ENCODE data around the gene COG2. TPM values are rescaled to one million over a fixed set of nuclear protein-coding genes. Genes with fewer than 3 reads are reported as not detected.
"Not testable (repeated sequence)": the region's sequence is repeated elsewhere in the genome, so short reads cannot be mapped to it uniquely, and the experiment has no call there.

COG2 gene
- total RNA-seq, 1 donor from 2014 or later: 23.0 TPM

GRCh38 chr1:230598745-230599144 lies 43.5 kb upstream of the COG2 start:
- H3K27me3 Mint-ChIP-seq (ENCODE audit: low read depth): peaks cover 20% of the 10 kb centered on the region
- no peaks in the 10 kb centered on the region for H3K36me3 Mint-ChIP-seq
- no peak overlapping the region for H3K27ac Mint-ChIP-seq
- TF ChIP-seq, protein P1, sequence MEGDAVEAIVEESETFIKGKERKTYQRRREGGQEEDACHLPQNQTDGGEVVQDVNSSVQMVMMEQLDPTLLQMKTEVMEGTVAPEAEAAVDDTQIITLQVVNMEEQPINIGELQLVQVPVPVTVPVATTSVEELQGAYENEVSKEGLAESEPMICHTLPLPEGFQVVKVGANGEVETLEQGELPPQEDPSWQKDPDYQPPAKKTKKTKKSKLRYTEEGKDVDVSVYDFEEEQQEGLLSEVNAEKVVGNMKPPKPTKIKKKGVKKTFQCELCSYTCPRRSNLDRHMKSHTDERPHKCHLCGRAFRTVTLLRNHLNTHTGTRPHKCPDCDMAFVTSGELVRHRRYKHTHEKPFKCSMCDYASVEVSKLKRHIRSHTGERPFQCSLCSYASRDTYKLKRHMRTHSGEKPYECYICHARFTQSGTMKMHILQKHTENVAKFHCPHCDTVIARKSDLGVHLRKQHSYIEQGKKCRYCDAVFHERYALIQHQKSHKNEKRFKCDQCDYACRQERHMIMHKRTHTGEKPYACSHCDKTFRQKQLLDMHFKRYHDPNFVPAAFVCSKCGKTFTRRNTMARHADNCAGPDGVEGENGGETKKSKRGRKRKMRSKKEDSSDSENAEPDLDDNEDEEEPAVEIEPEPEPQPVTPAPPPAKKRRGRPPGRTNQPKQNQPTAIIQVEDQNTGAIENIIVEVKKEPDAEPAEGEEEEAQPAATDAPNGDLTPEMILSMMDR (IDR thresholded peaks at IDR 0.05; ENCODE audit: unreplicated experiment): no peak
- H3K4me1 Mint-ChIP-seq: no peaks in the 10 kb centered on the region
- H3K9me3 Mint-ChIP-seq: peaks cover 19% of the 10 kb centered on the region
- no peak for DNase-seq (ENCODE audit: low spot score in 2 of 2, unreplicated experiment in 2 of 2)
- no peak overlapping the region for H3K4me3 Mint-ChIP-seq

- no peaks in the 10 kb centered on the region for H3K4me1 Mint-ChIP-seq
- H3K27me3 Mint-ChIP-seq (ENCODE audit: low read depth): peaks cover 18% of the 10 kb centered on the region
- no peaks in the 10 kb centered on the region for H3K36me3 Mint-ChIP-seq
- H3K9me3 Mint-ChIP-seq: peaks cover 19% of the 10 kb centered on the region
- no peak overlapping the region for H3K27ac Mint-ChIP-seq
- TF ChIP-seq, protein P1 (IDR thresholded peaks at IDR 0.05; ENCODE audit: unreplicated experiment): no peak
- no peak overlapping the region for H3K4me3 Mint-ChIP-seq
- no peak for DNase-seq (ENCODE audit: low spot score in 2 of 2, unreplicated experiment in 2 of 2)
Observed at GRCh38 chr1:230599926-230600656, 42.2 kb upstream of the COG2 start.

DNA sequence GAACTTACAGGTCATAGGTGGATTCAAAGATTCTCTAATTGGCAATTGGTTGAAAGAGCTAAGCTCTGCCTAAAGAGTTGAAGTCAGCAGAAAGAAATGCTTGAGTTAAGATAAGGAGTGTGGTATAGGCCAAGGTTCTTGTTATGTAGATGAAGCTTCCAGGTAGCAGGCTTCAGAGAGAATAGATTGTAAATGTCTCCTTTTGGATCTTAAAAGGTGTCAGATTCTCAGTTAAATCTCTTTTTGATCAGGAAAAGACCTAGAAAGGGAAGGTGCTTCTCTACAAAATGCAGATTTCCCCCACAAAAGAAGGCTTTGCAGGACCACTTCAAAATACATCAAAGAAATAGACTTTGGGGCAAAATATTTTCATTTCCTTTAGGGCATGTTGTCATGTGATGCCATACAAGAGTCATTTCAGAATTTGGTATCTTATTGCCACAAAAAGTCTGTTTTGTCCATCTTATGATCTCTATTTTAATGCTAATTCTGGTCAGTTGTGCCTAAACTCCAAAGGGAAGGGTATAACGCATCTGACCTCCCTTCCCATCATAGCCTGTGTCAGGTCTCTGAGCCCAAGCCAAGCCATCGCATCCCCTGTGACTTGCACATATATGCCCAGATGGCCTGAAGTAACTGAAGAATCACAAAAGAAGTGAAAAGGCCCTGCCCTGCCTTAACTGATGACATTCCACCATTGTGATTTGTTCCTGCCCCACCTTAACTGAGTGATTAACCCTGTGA lies 41.5 kb upstream of the COG2 start:
- H3K9me3 Mint-ChIP-seq: peaks cover 19% of the 10 kb centered on the region
- not testable (repeated sequence) for H3K4me1 Mint-ChIP-seq, H3K4me3 Mint-ChIP-seq

DNA sequence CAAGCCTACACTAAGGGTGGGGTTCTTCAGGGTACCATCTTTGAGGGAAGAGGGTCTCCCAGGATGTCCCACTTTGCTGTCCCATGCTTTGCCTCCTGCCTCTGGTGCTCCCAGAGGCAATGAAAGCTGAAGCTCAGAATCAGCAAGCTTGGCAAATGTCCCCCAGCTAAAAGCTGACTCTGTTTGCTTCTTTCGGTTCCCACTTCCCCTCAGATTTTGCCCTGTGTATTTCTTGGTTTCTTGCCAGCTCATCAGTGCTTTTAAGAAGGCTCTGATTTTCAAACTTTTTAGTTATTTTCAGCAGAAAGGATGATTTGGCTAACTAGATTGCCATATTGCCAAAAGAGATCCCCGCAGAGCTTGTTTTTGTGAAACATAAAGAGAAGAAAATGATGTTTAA lies 33.1 kb upstream of the COG2 start:
- TF ChIP-seq, protein P1 (IDR thresholded peaks at IDR 0.05; ENCODE audit: unreplicated experiment): no peak
- Mint-ChIP-seq H3K27ac (peak overlapping the region; percentile 21), H3K27me3 (ENCODE audit: low read depth) (no peaks in the 10 kb centered on the region), H3K4me1 (peaks cover 22% of the 10 kb centered on the region), H3K9me3 (no peaks in the 10 kb centered on the region), H3K36me3 (no peaks in the 10 kb centered on the region), H3K4me3 (no peak overlapping the region)
- no peak for DNase-seq (ENCODE audit: low spot score in 2 of 2, unreplicated experiment in 2 of 2)

More for the DNA sequence above, 41.5 kb upstream of the COG2 start:
- DNase-seq (ENCODE audit: low spot score in 2 of 2, unreplicated experiment in 2 of 2); H3K36me3 Mint-ChIP-seq; H3K27ac Mint-ChIP-seq: not testable (repeated sequence)
- H3K27me3 Mint-ChIP-seq (ENCODE audit: low read depth): peaks cover 12% of the 10 kb centered on the region

- H3K27me3 Mint-ChIP-seq (ENCODE audit: low read depth): peaks cover 5% of the 10 kb centered on the region
- no peak overlapping the region for H3K4me3 Mint-ChIP-seq
Observed at GRCh38 chr1:230610589-230610988, 31.7 kb upstream of the COG2 start.

More at GRCh38 chr1:230610589-230610988, 31.7 kb upstream of the COG2 start:
- Mint-ChIP-seq H3K27ac (no peak overlapping the region), H3K36me3 (no peaks in the 10 kb centered on the region), H3K4me1 (peaks cover 22% of the 10 kb centered on the region), H3K9me3 (no peaks in the 10 kb centered on the region)
- DNase-seq (ENCODE audit: low spot score in 2 of 2, unreplicated experiment in 2 of 2): no peak
- TF ChIP-seq, protein P1 (IDR thresholded peaks at IDR 0.05; ENCODE audit: unreplicated experiment): no peak
